Measurements from ENCODE around the gene KRTAP5-6.
"Not testable (repeated sequence)": the region's sequence is repeated elsewhere in the genome, so short reads cannot be mapped to it uniquely, and the experiment has no call there.

Gene KRTAP5-6

DNA sequence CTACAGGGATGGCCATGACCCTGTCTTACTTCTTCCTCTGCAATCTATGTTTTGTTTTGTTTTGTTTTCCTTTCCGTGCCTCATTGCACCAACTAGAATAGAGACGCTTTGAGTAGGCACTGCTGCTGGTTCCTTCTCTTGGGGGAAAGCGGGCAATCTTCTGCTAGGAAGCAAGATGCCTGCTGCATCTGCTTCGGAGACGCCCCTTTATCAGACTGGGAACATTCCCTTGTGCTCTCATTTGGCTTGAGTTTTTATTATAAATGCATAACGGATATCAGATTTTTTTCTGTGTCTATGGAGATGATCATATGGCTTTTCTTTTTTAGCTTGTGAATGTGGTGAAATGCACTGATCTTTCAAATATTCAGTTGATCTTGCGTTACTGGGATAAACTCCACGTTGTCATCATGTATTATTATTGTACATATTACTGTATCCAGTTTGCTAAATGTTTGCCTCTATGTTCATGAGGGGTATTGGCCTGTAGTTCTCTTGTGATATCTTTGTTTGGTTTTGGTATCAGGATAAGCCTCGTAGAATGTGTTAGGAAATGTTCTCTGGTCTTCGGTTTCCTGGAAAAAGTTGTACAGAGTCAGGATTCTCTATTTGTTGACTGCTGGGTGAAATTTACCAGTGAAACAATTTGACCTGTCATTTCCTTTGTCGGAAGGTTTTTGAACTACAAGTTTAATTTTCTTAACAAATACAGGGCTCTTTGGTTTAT is 23.4 kb upstream of the KRTAP5-6 start:
- no peak for DNase-seq (ENCODE audit: extremely low read depth, low read depth)
- TF ChIP-seq, protein P1, sequence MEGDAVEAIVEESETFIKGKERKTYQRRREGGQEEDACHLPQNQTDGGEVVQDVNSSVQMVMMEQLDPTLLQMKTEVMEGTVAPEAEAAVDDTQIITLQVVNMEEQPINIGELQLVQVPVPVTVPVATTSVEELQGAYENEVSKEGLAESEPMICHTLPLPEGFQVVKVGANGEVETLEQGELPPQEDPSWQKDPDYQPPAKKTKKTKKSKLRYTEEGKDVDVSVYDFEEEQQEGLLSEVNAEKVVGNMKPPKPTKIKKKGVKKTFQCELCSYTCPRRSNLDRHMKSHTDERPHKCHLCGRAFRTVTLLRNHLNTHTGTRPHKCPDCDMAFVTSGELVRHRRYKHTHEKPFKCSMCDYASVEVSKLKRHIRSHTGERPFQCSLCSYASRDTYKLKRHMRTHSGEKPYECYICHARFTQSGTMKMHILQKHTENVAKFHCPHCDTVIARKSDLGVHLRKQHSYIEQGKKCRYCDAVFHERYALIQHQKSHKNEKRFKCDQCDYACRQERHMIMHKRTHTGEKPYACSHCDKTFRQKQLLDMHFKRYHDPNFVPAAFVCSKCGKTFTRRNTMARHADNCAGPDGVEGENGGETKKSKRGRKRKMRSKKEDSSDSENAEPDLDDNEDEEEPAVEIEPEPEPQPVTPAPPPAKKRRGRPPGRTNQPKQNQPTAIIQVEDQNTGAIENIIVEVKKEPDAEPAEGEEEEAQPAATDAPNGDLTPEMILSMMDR (IDR thresholded peaks at IDR 0.05; ENCODE audit: low read depth, low read length) = no peak

DNA sequence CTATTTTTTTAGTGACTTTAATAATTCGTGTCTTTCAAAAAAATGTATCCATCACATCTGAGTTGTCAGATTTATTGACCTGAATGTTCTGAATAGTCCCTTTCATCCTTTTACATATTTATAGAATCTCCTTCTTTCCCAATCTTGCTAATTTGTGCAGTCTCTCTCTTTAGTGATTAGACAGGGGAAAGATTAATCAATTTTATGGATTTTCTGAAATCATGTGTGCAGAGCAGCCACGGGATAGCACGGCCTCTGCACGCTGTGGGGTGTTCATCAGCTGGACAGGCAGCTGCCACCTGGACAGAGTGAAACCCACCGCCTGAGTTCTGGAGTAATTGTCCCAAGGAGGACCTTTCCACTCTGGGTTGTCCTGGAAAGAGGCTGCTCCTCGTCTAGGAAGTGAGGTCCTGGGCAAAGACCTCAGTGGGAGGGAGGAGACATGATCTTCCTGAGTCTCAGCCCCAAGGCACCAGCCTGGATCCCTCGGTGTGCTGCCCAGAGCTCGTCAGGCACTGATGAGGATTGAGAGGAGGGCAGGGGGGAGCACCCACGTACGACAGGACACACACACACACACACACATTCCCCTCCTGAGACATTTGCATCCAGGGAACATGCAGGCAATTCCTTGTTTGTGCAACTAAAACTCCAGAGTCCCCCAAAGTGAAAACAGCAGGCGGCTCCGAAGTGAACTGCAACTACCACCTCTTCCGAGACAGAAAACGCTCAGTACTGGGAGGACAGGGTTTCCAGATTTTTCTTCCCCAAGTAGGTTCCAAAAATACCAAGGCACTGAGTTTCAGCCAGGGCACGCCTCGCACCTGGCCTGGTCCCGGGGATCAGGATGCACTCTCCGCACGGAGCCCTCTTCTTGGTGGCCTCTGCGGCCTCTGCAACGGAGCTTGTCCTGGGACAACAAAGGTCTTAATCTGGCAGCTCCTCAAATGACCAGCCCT is 22.5 kb upstream of the KRTAP5-6 start:
- DNase-seq (ENCODE audit: extremely low read depth, low read depth) = no peak
- TF ChIP-seq, protein P1 (IDR thresholded peaks at IDR 0.05; ENCODE audit: low read depth, low read length) = no peak

GRCh38 chr11:1675536-1676228 is 21.3 kb upstream of the KRTAP5-6 start:
- no peak for DNase-seq (ENCODE audit: extremely low read depth, low read depth)
- TF ChIP-seq, protein P1 (IDR thresholded peaks at IDR 0.05; ENCODE audit: low read depth, low read length) = no peak

DNA sequence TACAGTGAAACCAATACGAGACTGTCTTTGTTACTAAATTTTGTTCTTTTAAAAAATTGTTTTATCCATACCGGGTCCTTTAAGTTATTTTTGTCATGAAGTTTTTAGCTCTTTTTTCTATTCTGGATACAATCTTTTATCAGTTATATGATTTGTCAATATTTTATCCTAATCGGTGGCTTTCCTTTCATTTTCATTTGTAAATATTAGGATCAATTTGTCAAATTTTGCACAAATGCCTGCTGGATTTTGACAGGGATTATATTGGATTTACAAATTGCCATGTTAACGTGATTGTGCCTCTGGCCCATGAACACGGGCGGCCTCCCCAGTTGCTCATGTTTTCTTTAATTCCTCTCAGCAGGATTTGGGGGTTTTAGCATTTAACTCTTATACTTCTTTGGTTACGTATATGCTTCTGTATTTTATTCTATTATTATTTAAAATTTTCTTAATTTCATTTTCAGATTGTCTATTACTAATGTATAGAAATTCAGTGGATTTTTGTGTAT is 20.7 kb upstream of the KRTAP5-6 start:
- DNase-seq (ENCODE audit: extremely low read depth, low read depth) = no peak
- TF ChIP-seq, protein P1 (IDR thresholded peaks at IDR 0.05; ENCODE audit: low read depth, low read length) = no peak

DNA sequence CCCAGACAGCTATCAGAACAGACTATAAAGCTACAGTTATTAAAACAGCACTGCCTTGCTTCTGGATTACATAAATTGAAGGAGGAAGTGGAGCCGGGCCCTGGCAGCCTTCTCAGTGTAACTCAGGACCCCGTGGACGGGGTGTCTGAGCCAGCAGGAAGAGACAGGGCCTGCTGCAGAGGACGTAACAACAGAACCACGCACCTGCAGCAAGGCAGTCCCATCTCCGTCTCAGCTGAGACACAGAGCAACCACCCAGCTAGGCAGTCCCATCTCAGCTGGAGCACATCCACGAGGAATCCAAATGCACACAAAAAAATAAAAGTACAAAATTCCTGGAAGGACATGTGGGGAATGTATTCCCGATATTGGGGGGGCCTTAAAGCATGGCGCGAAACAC is 17.1 kb upstream of the KRTAP5-6 start:
- no peak for DNase-seq (ENCODE audit: extremely low read depth, low read depth)
- TF ChIP-seq, protein P1 (IDR thresholded peaks at IDR 0.05; ENCODE audit: low read depth, low read length) = no peak

DNA sequence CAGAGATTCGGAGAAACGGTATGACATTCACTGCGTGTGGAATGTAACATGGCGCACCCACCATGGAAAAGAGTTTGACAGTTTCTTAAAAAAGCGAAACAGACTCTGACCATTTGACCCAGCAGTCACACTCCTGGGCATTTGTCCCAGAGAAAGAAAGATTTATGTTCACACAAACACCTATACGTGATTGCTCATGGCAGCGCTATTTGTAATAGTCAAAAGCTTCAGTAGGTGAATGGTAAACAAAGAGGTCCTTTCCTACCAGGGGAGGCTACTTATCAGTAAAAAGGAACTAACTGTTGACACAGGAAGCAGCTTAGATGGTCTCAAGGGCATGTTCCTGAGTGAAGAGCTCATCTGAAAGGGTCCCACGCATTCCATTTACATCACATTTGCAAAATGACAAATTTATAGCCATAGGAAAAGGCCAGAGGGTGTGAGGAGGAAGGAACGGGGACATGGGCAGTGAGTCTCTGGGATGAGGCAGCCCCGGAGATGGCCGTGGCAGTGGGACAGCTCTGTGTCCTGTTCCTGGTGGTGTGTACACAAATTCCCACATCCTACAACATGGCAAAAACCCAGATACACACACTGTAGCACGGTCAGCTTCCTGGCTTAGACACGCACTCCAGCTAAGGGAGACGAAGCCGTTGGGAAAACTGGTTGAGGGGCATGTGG is 14.6 kb upstream of the KRTAP5-6 start:
- TF ChIP-seq, protein P1 (IDR thresholded peaks at IDR 0.05; ENCODE audit: low read depth, low read length) = no peak
- DNase-seq (ENCODE audit: extremely low read depth, low read depth) = no peak

- not testable (repeated sequence) for DNase-seq (ENCODE audit: extremely low read depth, low read depth)
These were observed 13.8 kb upstream of the KRTAP5-6 start for GRCh38 chr11:1683216-1683615.

- not testable (repeated sequence) for DNase-seq (ENCODE audit: extremely low read depth, low read depth)
These were observed 13.0 kb upstream of the KRTAP5-6 start for GRCh38 chr11:1683904-1684572.

DNA sequence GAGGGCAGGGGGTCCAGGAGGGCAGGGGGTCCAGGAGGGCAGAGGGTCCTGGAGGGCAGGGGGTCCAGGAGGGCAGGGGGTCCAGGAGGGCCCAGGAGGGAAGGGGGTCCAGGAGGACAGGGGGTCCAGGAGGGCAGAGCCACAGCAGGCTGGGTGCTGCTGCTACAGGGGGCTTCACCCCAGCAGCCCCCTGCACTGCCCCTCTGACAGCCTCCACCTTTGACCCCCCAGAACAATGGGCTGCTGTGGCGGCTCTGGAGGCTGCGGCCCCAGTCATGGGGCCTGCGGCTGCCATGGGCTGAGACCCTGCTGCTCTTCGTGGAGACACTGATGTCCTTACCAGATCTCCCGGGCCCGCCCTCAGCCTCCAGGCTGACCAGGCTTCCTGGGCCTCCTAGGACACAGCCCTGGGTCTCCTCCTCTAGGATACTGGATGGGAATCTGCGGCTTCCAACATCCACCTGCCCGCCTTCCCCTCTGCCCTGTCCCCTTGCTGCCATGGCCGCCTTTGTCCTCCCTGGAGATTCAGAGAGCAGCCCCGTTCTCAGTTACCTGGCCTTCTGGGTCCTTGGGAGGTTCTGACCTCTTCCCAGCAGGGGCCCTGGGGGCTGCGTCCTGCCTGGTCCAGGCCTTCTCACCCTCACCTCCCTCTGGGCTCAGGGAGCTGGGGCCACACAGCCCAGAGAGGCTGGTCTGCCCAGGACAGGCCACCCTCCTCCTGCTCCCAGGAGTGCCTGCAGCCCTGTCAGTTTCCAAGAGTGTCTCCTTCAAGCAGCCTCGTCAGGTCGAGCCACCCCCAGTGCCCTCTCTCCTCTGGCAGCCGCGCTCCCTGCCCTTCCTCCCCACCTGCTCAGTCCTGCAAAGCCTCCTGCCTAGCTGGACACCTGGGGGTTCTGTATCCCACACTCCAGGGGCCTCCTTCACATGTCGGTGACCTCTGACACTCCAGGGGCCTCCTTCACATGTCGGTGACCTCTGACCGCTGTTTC is 11.8 kb upstream of the KRTAP5-6 start:
- DNase-seq (ENCODE audit: extremely low read depth, low read depth) = not testable (repeated sequence)
